OCI-LY7 (cell line): ENCODE measurements around the gene C6orf52. TPM values are rescaled to one million over a fixed set of nuclear protein-coding genes. Genes with fewer than 3 reads are reported as not detected.

Experiments used
- BruUV-seq: library from RNA; stranded (reverse); fragments of 400-500 nt; replicated peaks from 2 replicates; lab custom pipeline; 2021; lab: Mats Ljungman, UMichigan
- CTCF ChIA-PET: fragments of 300-600 bp; sonication (Branson Sonifier 250); formaldehyde crosslinking; loops from one replicate; lab custom pipeline; 2022; ENCODE audit warnings: antibody characterized with exemption; ENCODE audit not compliant: unreplicated experiment; lab: Charles Lee
- POLR2A ChIA-PET: fragments of 300-600 bp; sonication (Branson Sonifier 250); formaldehyde crosslinking; loops from one replicate; lab custom pipeline; 2022; ENCODE audit warnings: antibody characterized with exemption; lab: Charles Lee
- DNase-seq: peaks from one replicate; pipeline ENCODE4 v3.0.0-alpha.2; 2015; ENCODE audit warnings: low spot score
- H2AFZ ChIP-seq: fragments of 200-600 bp; sonication (generic), shearing (Covaris generic); 2 replicates; pipeline ENCODE4 v1.6.1; 2014; ENCODE audit warnings: mild to moderate bottlenecking, antibody characterized with exemption, low read length, moderate library complexity
- H3K27ac ChIP-seq: fragments of 200-600 bp; sonication (generic); 2 replicates; pipeline ENCODE4 v1.5.1; 2014; ENCODE audit warnings: mixed run types, low read depth, mild to moderate bottlenecking, moderate library complexity, low read length, inconsistent platforms; ENCODE audit not compliant: poor library complexity, severe bottlenecking
- H3K36me3 ChIP-seq: fragments of 200-600 bp; sonication (generic); 2 replicates; pipeline ENCODE4 v1.6.1; 2014; ENCODE audit warnings: mild to moderate bottlenecking, antibody characterized with exemption, low read length, moderate library complexity, mixed read lengths; ENCODE audit not compliant: insufficient read depth
- H3K4me1 ChIP-seq: fragments of 200-600 bp; sonication (generic); 2 replicates; pipeline ENCODE4 v1.5.1; 2014; ENCODE audit warnings: mild to moderate bottlenecking, low read length; ENCODE audit not compliant: insufficient read depth, poor library complexity, severe bottlenecking
- H3K4me2 ChIP-seq: fragments of 200-600 bp; sonication (generic); 2 replicates; pipeline ENCODE4 v1.6.1; 2014; ENCODE audit warnings: mild to moderate bottlenecking, low read length
- H3K4me3 ChIP-seq: fragments of 200-600 bp; sonication (generic); 2 replicates; pipeline ENCODE4 v1.5.1; 2014; ENCODE audit warnings: mild to moderate bottlenecking, low read depth, low read length; ENCODE audit not compliant: poor library complexity, severe bottlenecking
- H3K79me2 ChIP-seq: fragments of 200-600 bp; sonication (generic); 2 replicates; pipeline ENCODE4 v1.6.1; 2016; ENCODE audit warnings: low read depth, mild to moderate bottlenecking, low read length, moderate library complexity, mixed read lengths; ENCODE audit not compliant: insufficient read depth
- H3K9me2 ChIP-seq: fragments of 200-600 bp; sonication (generic); 2 replicates; pipeline ENCODE4 v1.6.1; 2016; ENCODE audit warnings: mild to moderate bottlenecking, low read length, mixed read lengths; ENCODE audit not compliant: insufficient read depth
- H3K9me3 ChIP-seq: fragments of 200-600 bp; sonication (generic); 2 replicates; pipeline ENCODE4 v1.6.1; 2014; ENCODE audit warnings: mild to moderate bottlenecking, mixed run types, low read length, mixed read lengths
- H4K20me1 ChIP-seq: fragments of 200-600 bp; sonication (generic); 2 replicates; pipeline ENCODE4 v1.6.1; 2014; ENCODE audit warnings: mild to moderate bottlenecking, antibody characterized with exemption, low read length, moderate library complexity, mixed read lengths; ENCODE audit not compliant: insufficient read depth
- CTCF ChIP-seq: fragments of 200-600 bp; sonication (generic); conservative IDR thresholded peaks from 2 replicates; pipeline ENCODE4 v1.5.1; 2014; ENCODE audit warnings: mild to moderate bottlenecking, antibody characterized with exemption, low read length, moderate library complexity, mixed read lengths
- EZH2phosphoT487 ChIP-seq: fragments of 200-600 bp; sonication (generic); IDR thresholded peaks from 2 replicates; pipeline ENCODE4 v1.6.1; 2018; ENCODE audit warnings: low read depth, borderline replicate concordance, mild to moderate bottlenecking, mixed run types, antibody characterized with exemption, low read length, moderate library complexity, mixed read lengths
- intact Hi-C: fragments of 100-400 bp; cut with micrococcal nuclease; formaldehyde crosslinking; loops from one replicate; pipeline ENCODE4 v1.10.0; 2022; ENCODE audit not compliant: unreplicated experiment
- total RNA-seq, 2 experiments: library from RNA; depleted of rRNA in 1 of 2; stranded (reverse); fragments of >200 nt in 1 of 2; shearing (Covaris generic) in 1 of 2; gene quantifications; 2 replicates each; pipeline ENCODE4 v1.2.3, GENCODE V29; 2014 to 2022

The C6orf52 gene
- total RNA-seq, 2 experiments from 2014 or later: 0.66 TPM; not detected in 1

- POLR2A ChIA-PET: interaction anchor here (0.7 to 1.7 kb wide), 7 partner anchors 8 to 272 kb away, joined by 3 to 11 read pairs (median 5); partner anchors contain the start of gene PAK1IP1
- no TSS peak for BruUV-seq
- TF ChIP-seq EZH2phosphoT487 (no peak), CTCF (no peak)
Measured at GRCh38 chr6:10723567-10723881, 29.1 kb upstream of the C6orf52 start.

GRCh38 chr6:10722820-10723566, 28.6 kb upstream of the C6orf52 start, which contains the start of gene TMEM14C:
TSS of gene TMEM14C (plus strand) at chr6:10723070. CDS start at chr6:10724614, 1,544 bp downstream.
- Histone ChIP-seq H3K4me3 (peak within 1 kb of the TSS; percentile 72), H3K36me3 (no peaks in the 10 kb centered on the region), H4K20me1 (no peaks in the 10 kb centered on the region), H2AFZ (peak within 1 kb of the TSS; percentile 95), H3K4me1 (peaks cover 27% of the 10 kb centered on the region), H3K9me2 (no peaks in the 10 kb centered on the region), H3K4me2 (peak within 1 kb of the TSS; percentile 81), H3K9me3 (peaks cover 19% of the 10 kb centered on the region; the same call in 1 of the 2 replicates), H3K27ac (peak within 1 kb of the TSS; percentile 38), H3K79me2 (no peaks in the 10 kb centered on the region)
- peak; percentile 87 for DNase-seq
- intact Hi-C loops: loop anchor here (1.0 kb wide), 2 partner anchors 24 to 29 kb away; partner anchors contain the start of genes C6orf52, PAK1IP1 and TMEM14B
- BruUV-seq: TSS peak; percentile 88
- CTCF ChIA-PET: interaction anchor here (0.8 kb wide), 1 partner anchor 244 kb away, joined by 4 read pairs; no protein-coding TSS in a partner anchor
- no peak for TF ChIP-seq EZH2phosphoT487
- no peak for TF ChIP-seq CTCF
- POLR2A ChIA-PET: interaction anchor here (0.6 to 3.2 kb wide), 17 partner anchors 8 to 272 kb away, joined by 3 to 20 read pairs (median 4); partner anchors contain the start of genes PAK1IP1 and TMEM14B

More at GRCh38 chr6:10723567-10723881, 29.1 kb upstream of the C6orf52 start:
- peak overlapping the region; percentile 95 for H2AFZ ChIP-seq
- H3K27ac ChIP-seq: peak overlapping the region; percentile 38
- peaks cover 13% of the 10 kb centered on the region; the same call in 1 of the 2 replicates for H3K9me3 ChIP-seq
- no peaks in the 10 kb centered on the region for H3K79me2 ChIP-seq
- peak overlapping the region; percentile 72 for H3K4me3 ChIP-seq
- H3K36me3 ChIP-seq: no peaks in the 10 kb centered on the region
- H3K9me2 ChIP-seq: no peaks in the 10 kb centered on the region
- intact Hi-C loops: loop anchor here (1.0 kb wide), 2 partner anchors 24 to 29 kb away; partner anchors contain the start of genes C6orf52, PAK1IP1 and TMEM14B
- H3K4me1 ChIP-seq: peaks cover 27% of the 10 kb centered on the region
- CTCF ChIA-PET: no interaction called here
- H3K4me2 ChIP-seq: peak overlapping the region; percentile 81
- H4K20me1 ChIP-seq: no peaks in the 10 kb centered on the region
- DNase-seq: no peak

- intact Hi-C loops: no loop called here
- CTCF ChIA-PET: interaction anchor here (0.8 kb wide), 1 partner anchor 244 kb away, joined by 4 read pairs; no protein-coding TSS in a partner anchor
- POLR2A ChIA-PET: interaction anchor here (0.6 to 3.2 kb wide), 11 partner anchors 15 to 211 kb away, joined by 3 to 20 read pairs (median 4); partner anchors contain the start of genes PAK1IP1 and TMEM14B
- no TSS peak for BruUV-seq
- TF ChIP-seq CTCF (no peak), EZH2phosphoT487 (no peak)
- H3K9me3 ChIP-seq: peaks cover 19% of the 10 kb centered on the region; the same call in 1 of the 2 replicates
- peaks cover 27% of the 10 kb centered on the region for H3K4me1 ChIP-seq
- H3K36me3 ChIP-seq: no peaks in the 10 kb centered on the region
- H3K79me2 ChIP-seq: no peaks in the 10 kb centered on the region
- no peaks in the 10 kb centered on the region for H3K9me2 ChIP-seq
- peak overlapping the region; percentile 72 for H3K4me3 ChIP-seq
- H3K27ac ChIP-seq: peak overlapping the region; percentile 38
- peak overlapping the region; percentile 95 for H2AFZ ChIP-seq
- no peaks in the 10 kb centered on the region for H4K20me1 ChIP-seq
- peak overlapping the region; percentile 81 for H3K4me2 ChIP-seq
- DNase-seq: no peak
Measured at GRCh38 chr6:10722570-10722819, 28.1 kb upstream of the C6orf52 start.
